HepG2 (cell line): ENCODE measurements around the gene MYH3.

Experiments
- CTCF ChIP-seq: sonication (generic); formaldehyde crosslinking; IDR thresholded peaks from 2 replicates; pipeline ENCODE4 v1.5.0; 2020; ENCODE audit warnings: mild to moderate bottlenecking, missing genetic modification reagents, moderate library complexity
- PRDM15 ChIP-seq: sonication (generic); formaldehyde crosslinking; IDR thresholded peaks from 2 replicates; pipeline ENCODE4 v1.4.0; 2020; ENCODE audit warnings: missing genetic modification reagents
- RNF219 ChIP-seq: sonication (generic); formaldehyde crosslinking; IDR thresholded peaks from 2 replicates; pipeline ENCODE4 v1.5.0; 2020; ENCODE audit warnings: mild to moderate bottlenecking, missing genetic modification reagents

GRCh38 chr17:10640475-10640874 lies 16.6 kb downstream of the MYH3 start:
- TF ChIP-seq RNF219 (CRISPR knock-in tag) (no peak), CTCF (CRISPR knock-in tag) (no peak), PRDM15 (no peak)
